Esophagus squamous epithelium (tissue), 5 donors: ENCODE measurements around the gene CTTN. TPM values are rescaled to one million over a fixed set of nuclear protein-coding genes. Genes with fewer than 3 reads are reported as not detected.

Source experiments
- DNase-seq: peaks from one replicate; lab custom pipeline; 2025; lab: John Stamatoyannopoulos, UW
- H3K27ac ChIP-seq, 4 donors: fragments of 200-600 bp; sonication (generic); one replicate each; pipeline ENCODE4 v1.5.1; 2016 to 2019; ENCODE audit warnings: mild to moderate bottlenecking in 1 of 4
- H3K27me3 ChIP-seq, 4 donors: fragments of 200-600 bp; sonication (generic); 1 replicate in 3 of 4; 2 replicates in 1 of 4; pipeline versions ENCODE4 v1.5.1 to v1.6.0; 2017 to 2021; ENCODE audit warnings: antibody characterized with exemption in 1 of 4
- H3K36me3 ChIP-seq, 3 donors: fragments of 200-600 bp; sonication (generic); one replicate each; pipeline ENCODE4 v1.5.1; 2016 to 2019
- H3K4me1 ChIP-seq, 3 donors: fragments of 200-600 bp; sonication (generic); one replicate each; pipeline ENCODE4 v1.5.1; 2017 to 2019
- H3K4me3 ChIP-seq, 4 donors: fragments of 200-600 bp; sonication (generic); 1 replicate in 3 of 4; 2 replicates in 1 of 4; pipeline ENCODE4 v1.5.1; 2016 to 2019; ENCODE audit warnings: mild to moderate bottlenecking in 2 of 4, moderate library complexity in 1 of 4
- H3K9me3 ChIP-seq, 3 donors: fragments of 200-600 bp; sonication (generic); one replicate each; pipeline ENCODE4 v1.5.1; 2016 to 2019
- POLR2A ChIP-seq, 4 donors: fragments of 450-650 bp; IDR thresholded peaks; one replicate each; pipeline ENCODE4 v1.6.1; 2017; ENCODE audit warnings: antibody characterized with exemption in 4 of 4, mild to moderate bottlenecking in 4 of 4, moderate library complexity in 3 of 4
- WGBS, 2 donors: methylation state at CpG; one replicate each; pipeline ENCODE4 v1.1.5; 2018; 5-methylcytosine and 5-hydroxymethylcytosine counted together
- intact Hi-C: fragments of 100-400 bp; cut with DNase I; formaldehyde crosslinking; loops from one replicate; pipeline ENCODE4 v1.15.0; 2022
- total RNA-seq, 4 donors: library from RNA; depleted of rRNA; stranded (reverse); fragments of >200 nt; gene quantifications; one replicate each; pipeline ENCODE4 v1.1.0, GENCODE V29; 2016
- TF ChIP-seq, protein P1 (sequence below), 6 experiments: fragments of 450-650 bp in 4 of 6; fragments of 200-600 bp in 2 of 6; sonication (generic) in 2 of 6; IDR thresholded peaks; one replicate each; pipeline ENCODE4 v1.5.1; 2016 to 2019; ENCODE audit warnings: antibody characterized with exemption in 6 of 6, mild to moderate bottlenecking in 4 of 6, moderate library complexity in 4 of 6
- donor health status: DM: yes; HTN: yes; CAD: no.

Gene CTTN
- total RNA-seq, 4 donors from 2014 or later, result 244 to 444 (median 320) TPM

GRCh38 chr11:70420496-70420895 lies 22.2 kb downstream of the CTTN start:
- Histone ChIP-seq H3K9me3 (no peaks in the 10 kb centered on the region), H3K4me3 (no peak overlapping the region), H3K27me3 (no peaks in the 10 kb centered on the region), H3K36me3 (peaks cover 50 to 100% (median 61%) of the 10 kb centered on the region in 3 donors), H3K27ac (no peak overlapping the region), H3K4me1 (no peaks in the 10 kb centered on the region)
- intact Hi-C loops, result no loop called here
- no peak for DNase-seq
- no peak for TF ChIP-seq POLR2A (IDR thresholded peaks at IDR 0.05)
- TF ChIP-seq, protein P1, sequence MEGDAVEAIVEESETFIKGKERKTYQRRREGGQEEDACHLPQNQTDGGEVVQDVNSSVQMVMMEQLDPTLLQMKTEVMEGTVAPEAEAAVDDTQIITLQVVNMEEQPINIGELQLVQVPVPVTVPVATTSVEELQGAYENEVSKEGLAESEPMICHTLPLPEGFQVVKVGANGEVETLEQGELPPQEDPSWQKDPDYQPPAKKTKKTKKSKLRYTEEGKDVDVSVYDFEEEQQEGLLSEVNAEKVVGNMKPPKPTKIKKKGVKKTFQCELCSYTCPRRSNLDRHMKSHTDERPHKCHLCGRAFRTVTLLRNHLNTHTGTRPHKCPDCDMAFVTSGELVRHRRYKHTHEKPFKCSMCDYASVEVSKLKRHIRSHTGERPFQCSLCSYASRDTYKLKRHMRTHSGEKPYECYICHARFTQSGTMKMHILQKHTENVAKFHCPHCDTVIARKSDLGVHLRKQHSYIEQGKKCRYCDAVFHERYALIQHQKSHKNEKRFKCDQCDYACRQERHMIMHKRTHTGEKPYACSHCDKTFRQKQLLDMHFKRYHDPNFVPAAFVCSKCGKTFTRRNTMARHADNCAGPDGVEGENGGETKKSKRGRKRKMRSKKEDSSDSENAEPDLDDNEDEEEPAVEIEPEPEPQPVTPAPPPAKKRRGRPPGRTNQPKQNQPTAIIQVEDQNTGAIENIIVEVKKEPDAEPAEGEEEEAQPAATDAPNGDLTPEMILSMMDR (IDR thresholded peaks at IDR 0.05), result no peak
- 85 to 95% methylated on average over 4 to 7 of the region's 9 CpGs for WGBS, 2 donors

GRCh38 chr11:70421123-70421522 lies 22.8 kb downstream of the CTTN start:
- DNase-seq, result no peak
- TF ChIP-seq POLR2A (IDR thresholded peaks at IDR 0.05), result no peak
- TF ChIP-seq, protein P1 (IDR thresholded peaks at IDR 0.05), result no peak
- Histone ChIP-seq H3K27ac (no peak overlapping the region), H3K36me3 (peaks cover 47 to 100% (median 59%) of the 10 kb centered on the region in 3 donors), H3K4me3 (no peak overlapping the region), H3K9me3 (no peaks in the 10 kb centered on the region), H3K27me3 (no peaks in the 10 kb centered on the region), H3K4me1 (no peaks in the 10 kb centered on the region)
- intact Hi-C loops, result no loop called here
- 83 to 85% methylated on average over 12 of the region's 13 CpGs for WGBS, 2 donors

DNA sequence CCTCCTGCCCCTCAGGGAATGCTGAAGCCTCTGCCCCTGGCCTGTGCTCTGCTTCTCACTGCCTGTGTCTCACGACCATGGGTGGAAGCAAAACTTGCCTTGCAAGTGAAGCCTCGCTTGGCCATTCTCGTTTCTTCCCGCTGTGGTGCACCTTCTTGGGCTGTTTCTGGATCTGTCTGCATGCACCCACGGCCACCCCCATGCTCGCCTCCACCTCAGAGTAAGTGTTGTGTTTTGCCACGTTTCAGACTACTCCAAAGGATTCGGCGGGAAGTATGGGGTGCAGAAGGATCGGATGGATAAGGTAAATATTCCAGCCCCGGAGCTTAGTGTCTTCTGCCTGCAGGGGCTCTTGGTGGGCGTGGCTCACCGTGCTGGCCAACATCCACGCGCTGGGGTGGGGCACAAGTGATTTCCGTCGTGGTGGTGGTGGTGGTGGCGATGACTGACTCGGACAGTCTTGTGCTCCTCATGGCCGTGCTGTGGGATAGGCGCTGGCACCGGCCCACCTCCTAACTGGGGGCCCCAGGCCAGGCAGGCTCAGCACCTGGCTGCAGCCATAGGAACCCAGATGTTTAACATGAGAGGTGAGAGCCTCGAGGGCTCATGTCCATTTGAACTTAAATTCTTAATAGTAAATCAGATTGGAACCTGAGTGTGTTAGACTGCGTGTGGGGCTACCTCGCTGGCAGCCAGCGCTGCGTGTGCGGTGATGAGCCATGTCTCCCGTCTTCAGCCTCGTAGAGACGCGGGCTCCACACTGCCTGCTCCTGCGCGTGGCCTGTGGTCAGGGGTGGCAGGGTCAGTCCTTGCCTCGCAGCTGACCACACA lies 24.6 kb downstream of the CTTN start:
- DNase-seq, result no peak
- no peaks in the 10 kb centered on the region for H3K27me3 ChIP-seq
- no peak overlapping the region for H3K4me3 ChIP-seq
- H3K9me3 ChIP-seq, result no peaks in the 10 kb centered on the region
- 81 to 83% methylated on average over 11 to 17 of the region's 35 CpGs for WGBS, 2 donors
- intact Hi-C loops, result no loop called here
- H3K27ac ChIP-seq, result no peak overlapping the region
- peaks cover 41 to 100% (median 56%) of the 10 kb centered on the region in 3 donors for H3K36me3 ChIP-seq
- no peaks in the 10 kb centered on the region for H3K4me1 ChIP-seq
- TF ChIP-seq POLR2A (IDR thresholded peaks at IDR 0.05), result no peak
- TF ChIP-seq, protein P1 (IDR thresholded peaks at IDR 0.05), result no peak

DNA sequence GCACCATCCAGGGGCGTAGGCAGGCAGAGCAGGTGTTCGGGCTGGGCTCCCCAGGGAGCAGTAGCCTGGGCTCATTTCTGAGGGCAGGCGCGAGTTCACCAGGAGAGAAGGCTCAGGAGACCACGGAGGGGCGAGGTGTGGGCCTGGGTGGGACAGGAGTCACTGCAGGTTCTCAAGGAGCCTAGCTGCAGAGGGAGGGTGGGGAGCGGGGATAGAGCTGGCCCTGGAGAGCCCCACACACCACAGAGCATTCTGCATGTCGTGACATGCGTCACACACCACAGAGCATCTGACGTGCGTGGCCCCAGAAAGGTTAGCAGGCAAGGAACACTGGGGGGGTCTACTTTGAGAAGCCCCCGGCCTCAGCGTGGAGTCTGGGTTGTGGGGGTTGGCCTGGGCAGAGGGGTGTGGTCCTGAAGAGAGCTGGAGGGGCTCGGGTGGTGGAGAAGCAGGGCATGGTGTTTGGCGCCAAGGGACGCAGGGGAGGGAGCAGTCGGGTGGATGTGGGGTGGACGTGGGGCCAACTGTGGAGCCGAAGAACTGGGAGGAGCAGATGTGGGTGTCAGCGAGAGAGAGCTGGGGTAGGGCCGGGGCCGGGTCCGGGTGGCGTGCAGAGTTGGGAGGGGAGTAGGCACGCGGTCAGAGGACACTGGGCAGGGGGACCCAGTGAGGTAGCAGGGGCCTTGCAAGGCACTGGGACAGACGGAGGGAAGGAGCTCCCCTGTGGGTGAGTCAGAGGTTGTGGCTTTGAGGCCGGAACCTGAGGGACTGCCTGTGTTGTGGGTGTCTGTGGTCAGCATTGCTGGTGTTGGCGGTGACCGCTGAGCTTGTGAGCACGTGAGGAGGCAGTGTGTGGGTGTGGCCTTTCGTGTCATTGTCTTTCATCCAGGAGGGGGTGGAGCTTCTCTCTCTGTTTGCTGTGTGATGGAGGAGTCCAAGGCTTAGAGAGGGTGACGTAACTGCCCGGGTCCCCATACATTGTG lies 25.5 kb downstream of the CTTN start:
- no peak for DNase-seq
- H3K4me1 ChIP-seq, result no peaks in the 10 kb centered on the region
- no peaks in the 10 kb centered on the region for H3K27me3 ChIP-seq
- no peaks in the 10 kb centered on the region for H3K9me3 ChIP-seq
- H3K27ac ChIP-seq, result no peak overlapping the region
- 76 to 86% methylated on average over 28 to 30 of the region's 34 CpGs for WGBS, 2 donors
- no peak overlapping the region for H3K4me3 ChIP-seq
- intact Hi-C loops, result no loop called here
- peaks cover 41 to 100% (median 51%) of the 10 kb centered on the region in 3 donors for H3K36me3 ChIP-seq
- TF ChIP-seq, protein P1 (IDR thresholded peaks at IDR 0.05), result no peak
- no peak for TF ChIP-seq POLR2A (IDR thresholded peaks at IDR 0.05)
